Measurements from ENCODE around the gene AAR2. TPM values are rescaled to one million over a fixed set of nuclear protein-coding genes. Genes with fewer than 3 reads are reported as not detected.

Gene AAR2, protein sequence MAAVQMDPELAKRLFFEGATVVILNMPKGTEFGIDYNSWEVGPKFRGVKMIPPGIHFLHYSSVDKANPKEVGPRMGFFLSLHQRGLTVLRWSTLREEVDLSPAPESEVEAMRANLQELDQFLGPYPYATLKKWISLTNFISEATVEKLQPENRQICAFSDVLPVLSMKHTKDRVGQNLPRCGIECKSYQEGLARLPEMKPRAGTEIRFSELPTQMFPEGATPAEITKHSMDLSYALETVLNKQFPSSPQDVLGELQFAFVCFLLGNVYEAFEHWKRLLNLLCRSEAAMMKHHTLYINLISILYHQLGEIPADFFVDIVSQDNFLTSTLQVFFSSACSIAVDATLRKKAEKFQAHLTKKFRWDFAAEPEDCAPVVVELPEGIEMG
- 26.6 and 27.6 TPM in 2 replicates for total RNA-seq

DNA sequence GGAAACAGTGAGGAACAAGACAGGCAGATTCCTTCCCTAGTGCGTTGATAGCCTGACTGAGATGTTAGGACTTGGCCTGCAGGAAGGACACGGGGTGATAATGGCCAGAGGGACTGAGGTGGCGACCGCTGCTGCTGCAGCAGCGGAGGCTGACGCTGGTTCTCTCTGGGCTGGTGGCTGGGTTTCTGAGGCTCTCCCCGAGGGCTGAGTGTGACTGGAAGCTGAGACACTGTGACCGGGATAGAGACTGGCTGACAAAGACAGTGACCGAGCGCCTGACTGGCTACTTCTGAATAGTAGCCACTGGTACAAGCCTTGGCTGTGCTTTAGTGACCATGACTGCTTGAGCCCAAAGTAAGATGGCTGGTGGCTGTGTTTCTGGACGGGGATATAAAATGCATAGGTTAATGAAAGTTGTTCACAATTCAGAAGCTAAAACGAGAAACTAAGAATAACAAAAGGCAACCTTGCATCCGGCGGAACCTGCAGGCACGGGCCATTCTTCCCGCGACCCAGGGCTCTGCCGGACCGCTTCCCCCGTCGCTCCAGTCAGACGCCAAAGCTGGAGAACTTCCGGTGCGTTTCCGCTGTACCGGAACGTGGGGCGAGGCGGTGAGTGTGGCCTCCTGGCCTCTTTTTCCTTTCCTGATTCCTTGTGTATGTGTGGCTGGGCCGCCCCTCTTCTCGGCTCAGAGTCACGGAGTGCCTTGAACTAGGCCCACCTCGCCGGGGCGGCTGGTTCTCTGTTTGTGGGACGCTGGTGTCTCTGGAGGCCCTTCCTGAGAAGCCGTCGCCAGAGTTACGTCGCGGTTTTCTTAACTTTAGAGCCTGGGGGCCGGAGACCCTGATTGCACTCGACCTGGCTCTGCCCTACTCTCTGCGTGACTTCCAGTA, at the start of gene AAR2:
Gene AAR2, plus strand, starts transcription at position 587 of the 894 bp plus-strand sequence. CDS start 3,391 bp downstream, outside the sequence.

DNA sequence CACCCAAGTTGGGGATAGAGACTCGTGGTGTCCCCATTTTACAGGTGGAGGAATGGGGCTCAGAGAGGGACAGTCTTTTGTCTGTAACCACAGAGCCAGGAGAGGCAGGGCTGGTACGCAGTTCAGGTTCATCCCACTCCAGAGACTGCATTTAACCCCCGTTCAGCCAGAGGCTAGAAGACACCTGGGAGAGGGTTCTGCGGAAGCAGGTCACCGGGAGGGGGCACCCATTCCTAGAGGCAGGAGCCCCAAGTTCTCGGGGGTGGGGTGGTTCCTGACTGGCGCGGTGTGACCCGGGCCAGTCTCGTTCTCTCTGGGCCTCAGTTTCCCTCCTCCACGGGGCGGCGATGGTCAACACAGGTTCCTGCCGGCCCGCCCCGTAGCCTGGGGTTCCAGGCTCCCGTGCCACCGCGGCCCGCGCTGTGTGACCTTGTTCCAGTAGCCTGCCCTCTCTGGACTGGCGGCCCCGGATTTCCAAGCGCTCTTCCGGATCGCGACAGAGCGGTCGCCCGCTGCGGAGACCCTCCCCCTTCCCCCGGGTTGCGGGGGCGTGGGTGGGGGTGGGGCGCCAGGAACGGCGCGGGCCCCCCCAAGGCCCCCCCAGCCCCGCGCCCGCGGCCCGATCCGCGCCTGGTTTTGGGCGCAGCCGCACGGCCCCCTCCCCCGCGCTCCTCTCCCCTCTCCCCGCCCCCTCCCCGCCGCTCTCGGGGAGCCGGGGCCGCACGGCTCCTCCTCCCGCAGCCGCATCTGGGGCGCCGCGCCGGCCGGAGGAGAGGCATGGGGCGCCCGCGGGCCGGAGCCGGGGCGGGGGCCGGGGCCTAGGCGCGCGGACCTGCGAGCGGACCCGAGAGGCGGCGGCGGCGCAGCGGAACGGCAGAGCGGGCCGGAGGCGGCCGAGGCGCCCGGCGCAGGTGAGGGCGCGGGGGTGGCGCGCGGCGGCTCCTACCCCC, 69.6 kb downstream of the AAR2 start, which contains the start of gene DLGAP4:
Gene DLGAP4, plus strand, starts transcription at position 738 of the 950 bp plus-strand sequence. CDS start 125,379 bp downstream, outside the sequence.

Other genes starting within 250 kb of the AAR2 start
- gene EPB41L1, start 81.7 kb upstream of the AAR2 start, total RNA-seq = 3.1 and 8.2 TPM in 2 replicates
- gene DLGAP4, start 69.9 kb downstream of the AAR2 start, total RNA-seq = 23.7 and 29.7 TPM in 2 replicates